ENCODE data around the gene NDST1.

NDST1 gene

GRCh38 chr5:150593996-150594395 is 86.1 kb downstream of the NDST1 start:
- no peak for DNase-seq

DNA sequence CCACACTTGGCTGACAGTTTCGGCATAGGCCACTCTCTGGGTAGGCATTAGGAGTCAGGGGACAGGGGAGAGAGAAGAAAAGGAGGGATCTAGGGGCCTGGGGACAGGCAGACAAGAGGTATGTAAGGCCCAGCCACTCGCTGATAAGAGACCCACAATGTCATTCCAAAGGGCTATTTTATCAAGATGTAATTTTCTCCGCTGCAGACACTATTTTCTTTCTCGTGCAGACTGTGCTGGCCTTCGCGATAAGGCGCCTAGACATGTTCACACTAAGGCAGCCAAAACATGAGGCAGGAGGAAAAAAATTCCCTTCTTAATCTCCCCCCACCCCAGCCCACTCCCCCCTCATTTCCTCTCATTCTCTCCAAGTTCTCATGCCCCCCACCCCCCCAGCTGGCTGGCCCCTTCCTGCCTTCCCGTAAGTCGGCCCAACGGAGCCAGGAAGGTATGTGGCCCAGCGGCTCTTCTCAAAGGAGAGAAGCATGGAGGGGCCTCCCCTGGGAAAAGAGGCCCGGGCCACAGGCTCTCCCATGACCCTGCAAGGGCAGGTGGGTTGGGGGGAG is 87.6 kb downstream of the NDST1 start:
- no peak for DNase-seq

GRCh38 chr5:150596313-150596712 is 88.4 kb downstream of the NDST1 start:
- DNase-seq = no peak

- DNase-seq = no peak
These were observed 88.9 kb downstream of the NDST1 start for GRCh38 chr5:150596826-150597225.

- DNase-seq = no peak
These were observed 90.1 kb downstream of the NDST1 start for GRCh38 chr5:150598006-150598405.

DNA sequence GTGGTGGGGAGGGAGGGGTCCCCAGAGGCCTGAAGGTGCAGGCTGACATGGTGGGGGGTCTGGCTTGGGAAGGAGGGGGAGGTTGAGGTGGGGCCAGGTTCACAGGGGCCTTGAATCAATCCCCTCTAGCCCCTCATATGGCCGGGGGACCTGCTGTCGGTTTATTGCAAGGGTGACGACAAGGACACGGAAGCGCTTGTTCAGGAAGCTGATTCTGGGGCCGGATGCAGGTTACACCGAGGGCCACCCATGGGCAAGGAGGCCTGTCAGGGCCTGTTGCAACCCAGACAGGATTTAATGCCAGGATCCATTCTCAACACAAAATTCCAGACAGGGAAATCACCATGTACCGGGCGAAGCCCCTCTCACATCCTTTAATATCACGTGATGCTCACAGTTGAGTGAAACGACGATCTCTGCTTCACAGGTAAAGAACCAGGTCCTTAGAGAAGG is 90.9 kb downstream of the NDST1 start:
- no peak for DNase-seq

DNA sequence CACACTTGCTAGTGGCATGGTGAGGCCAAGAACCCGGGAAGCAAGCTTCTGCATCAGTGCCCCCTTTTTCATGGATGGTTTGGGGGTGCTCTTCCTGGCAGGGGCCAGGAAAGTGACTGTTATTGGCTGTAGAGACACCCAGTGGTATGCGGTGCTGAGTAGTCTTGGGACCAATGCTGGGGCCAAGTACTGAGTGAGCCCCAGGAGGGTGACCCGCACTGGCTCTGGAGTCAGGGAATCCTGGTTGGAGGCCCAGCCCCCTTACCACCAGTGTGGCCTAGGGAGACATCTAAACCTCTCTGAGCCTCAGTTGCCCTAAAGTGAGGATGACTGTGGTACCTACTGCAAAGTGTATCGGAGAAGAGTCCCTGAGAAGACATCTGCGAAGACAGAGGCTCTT is 91.3 kb downstream of the NDST1 start:
- no peak for DNase-seq

DNA sequence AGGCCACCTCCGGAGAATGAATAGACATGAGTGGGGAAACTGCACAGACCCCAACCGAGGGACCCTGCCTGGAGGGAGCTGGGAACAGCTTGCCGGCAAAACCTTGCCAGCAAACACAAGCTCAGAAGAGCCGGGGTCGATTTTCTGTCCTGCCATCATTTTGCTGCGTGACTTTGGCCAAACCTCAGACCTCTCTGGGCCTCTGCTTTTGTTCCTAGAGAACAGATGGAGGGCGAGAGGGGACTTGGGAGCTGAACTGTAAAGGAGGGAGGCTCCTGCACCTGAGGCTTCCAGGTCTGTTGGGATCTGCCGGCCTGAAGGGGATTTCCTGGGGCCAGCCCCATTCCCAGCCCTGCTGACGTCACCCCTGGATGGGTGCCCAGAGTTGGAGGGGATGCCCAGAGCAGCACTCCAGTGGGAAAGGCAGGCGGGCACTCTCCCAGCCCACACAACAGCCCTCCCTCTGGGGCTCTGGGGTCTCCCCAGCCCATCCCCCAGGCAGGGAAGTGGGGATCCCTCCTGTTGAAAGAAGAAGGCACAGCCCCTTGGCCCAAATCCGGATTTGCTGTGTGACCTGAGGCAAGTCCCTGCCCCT is 92.1 kb downstream of the NDST1 start:
- DNase-seq = no peak

DNA sequence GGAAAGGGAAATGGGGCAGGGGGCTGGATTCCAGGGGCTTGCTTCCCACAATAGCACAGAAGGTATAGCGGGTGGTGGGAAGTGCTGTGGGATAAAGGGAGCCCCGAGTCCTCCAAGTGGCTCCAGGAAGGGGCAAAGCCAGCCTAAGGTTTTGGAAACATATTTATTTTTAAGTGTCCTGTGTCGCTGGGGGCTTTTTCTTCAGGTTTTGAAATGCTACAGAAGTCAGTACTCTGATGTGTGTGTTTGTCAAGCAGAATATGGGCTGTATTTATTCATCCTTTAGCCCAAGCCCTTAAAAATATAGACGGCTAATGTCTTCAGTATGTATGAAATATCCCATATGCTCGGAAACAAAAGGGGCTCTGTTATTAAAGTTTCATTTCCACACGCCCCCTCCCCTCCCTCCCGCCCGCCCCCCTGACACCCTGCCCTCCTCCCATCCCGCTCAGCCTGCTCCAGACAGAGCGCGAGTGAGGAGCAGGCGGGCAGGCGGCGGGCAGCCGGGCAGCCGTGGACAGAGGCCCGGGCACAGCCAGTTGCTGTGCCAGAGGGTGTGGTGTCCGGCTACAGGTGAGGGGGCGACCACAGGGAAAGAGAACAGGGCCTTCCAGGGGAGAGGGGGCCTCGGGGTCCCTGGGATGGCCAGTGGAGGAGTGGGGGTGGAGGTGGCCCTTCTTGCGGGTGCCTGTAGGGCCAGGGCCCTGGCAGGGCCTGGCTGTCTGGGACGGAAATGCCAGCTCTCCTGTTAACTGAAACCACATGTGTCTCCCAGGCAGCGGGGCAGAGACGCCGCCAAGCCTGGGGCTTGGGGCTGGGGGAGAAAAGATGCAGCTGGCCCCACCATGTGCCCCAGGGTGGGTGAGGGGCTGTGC is 92.9 kb downstream of the NDST1 start:
- no peak for DNase-seq

DNA sequence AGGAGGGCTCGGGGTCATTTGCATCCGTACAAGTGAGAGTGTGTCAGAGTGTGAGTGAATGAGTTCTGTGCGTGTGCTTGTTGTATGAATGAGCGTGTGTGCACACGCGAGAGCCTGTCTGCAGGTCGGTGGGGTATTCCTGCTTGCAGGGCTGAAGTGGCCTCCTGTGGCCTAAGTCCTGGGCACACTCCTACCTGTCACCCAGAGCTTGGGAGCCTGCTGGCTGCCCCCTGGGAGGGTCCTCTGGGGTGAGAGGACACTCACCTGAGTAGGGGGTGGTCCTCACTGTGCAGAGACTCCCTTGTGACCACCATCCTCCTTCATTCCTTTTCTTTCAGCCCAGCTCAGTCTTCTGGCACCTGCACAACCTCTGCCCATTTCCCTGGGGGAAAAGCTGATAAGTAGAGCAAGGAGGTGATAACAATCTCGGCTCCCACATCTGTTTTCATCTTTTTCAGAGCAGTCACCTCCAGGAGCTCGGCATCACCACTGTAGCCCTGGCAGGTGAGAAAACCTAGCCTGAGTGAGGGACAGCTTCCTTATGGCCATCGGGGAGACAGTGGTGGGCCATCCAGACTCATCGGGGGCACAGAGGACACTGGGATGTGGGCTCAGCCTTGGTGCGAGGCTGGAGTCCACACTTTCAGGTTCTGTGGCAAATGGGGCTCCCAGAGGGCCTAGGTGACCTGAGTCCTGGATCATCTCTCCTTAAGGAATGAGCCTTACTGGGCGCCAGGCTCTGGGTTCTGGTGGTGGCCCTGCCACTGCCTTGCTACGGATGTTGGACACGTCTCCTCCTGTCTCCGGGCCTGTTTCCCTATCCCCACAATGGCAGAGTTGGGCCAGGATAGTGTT is 93.8 kb downstream of the NDST1 start:
- DNase-seq = no peak

- DNase-seq = no peak
These were observed 95.1 kb downstream of the NDST1 start for GRCh38 chr5:150603052-150603451.

GRCh38 chr5:150603491-150603890 is 95.6 kb downstream of the NDST1 start:
- no peak for DNase-seq

DNA sequence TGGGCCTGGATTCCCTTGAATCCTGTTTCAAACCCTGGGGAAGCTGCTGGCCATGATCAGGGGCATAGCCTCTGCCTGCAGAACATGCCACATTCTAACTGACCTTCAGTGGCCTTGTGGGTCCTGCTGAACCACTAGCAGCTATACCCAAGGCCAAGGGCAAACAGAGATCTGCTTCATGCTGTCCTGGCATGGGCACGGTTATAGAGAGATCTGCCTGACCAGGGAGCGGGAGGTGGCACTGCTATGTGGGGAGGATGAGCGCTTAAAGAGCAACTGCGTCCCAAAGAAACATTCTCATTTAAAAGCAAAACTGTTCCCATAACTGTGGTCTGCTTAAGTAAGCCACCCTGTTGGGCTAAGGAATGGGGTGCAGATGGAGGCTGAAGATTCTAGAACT is 96.1 kb downstream of the NDST1 start:
- no peak for DNase-seq

DNA sequence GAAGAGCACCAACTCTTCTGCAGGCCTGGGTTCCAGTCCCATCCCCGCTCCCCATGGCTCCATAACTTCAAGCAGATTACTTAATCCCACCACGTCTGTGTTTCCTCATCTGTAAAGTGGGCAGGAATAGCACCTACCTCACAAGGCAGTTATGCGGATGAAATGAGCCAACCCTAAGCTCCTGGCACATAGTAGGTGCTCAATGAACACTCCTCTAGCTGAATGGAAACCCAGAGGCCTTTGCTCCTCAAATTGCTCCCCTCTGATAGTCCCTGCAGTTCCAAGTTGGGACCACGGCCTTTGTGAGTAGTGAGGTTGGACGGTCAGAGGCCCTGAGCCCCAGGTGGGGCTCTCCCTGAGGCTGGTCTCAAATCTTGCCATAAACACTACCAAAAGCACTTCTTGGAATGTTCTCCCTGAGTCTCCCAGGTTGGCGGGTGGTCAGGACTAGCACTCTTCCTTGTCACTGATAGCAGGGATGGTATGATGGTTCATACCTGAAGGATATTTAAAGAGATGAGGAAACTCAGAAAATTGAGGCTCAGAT is 97.0 kb downstream of the NDST1 start:
- DNase-seq = no peak

DNA sequence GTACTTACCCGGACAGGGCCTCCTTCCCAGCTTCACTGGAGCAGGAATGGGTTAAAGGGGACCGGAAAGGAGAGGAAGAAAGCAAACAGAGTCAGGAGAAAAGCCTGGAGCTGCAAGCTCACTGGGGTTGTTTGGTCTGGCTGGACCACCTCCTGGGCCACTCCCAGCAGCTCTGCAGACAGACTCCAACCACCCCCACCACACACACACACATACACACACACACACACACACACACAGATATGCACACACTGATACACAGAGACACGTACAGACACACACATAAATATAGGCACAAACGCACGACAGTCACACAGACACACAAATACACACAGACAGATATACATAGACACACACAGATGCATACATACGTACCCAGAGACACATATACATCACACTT is 97.6 kb downstream of the NDST1 start:
- no peak for DNase-seq

DNA sequence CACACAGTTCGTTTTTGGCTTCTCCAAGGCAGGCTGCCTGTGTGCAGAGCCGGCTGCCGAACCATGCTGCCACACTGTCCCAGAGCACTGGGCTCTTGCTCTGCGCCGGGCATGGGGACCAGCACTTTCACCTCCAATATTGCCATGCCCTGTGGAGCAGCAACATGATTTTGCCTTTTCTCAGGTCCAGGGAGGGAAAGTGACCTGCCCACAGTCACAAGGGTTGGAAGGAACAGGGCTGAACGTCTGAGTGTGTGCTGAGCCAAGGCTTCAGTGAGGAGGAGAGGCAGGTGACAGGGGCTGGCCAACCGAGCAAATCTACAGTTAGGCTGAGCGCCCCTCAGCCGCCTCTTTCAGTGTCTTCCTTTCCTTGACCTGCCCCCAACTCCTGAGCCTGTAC is 98.5 kb downstream of the NDST1 start:
- no peak for DNase-seq

DNA sequence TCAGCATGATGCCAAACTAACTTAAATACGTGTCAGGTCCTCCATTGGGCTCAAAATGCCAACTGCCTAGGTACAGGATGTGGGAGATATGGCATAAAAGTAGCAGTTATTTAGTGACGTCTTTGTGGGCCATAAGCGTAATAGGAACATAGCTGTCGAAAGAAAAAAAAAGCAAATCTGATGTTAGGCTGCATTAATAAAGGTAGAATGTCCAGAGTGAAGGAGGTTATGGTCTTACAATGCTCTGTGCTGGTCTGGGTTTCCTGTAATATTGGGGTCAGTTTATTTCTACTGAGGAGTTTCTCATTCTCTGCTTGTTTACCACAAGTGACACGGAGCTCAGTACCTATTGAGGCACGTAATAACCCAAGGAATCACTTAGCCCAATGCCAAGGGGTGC is 99.2 kb downstream of the NDST1 start:
- DNase-seq = no peak
